Stimulated activated CD4-positive, alpha-beta T cell treated with anti-CD3 and anti-CD28 coated beads, Interleukin-4, amount 100 ng/mL, for 1 hour (primary cell): ENCODE measurements around the gene EIF4H.
"Not testable (repeated sequence)": the region's sequence is repeated elsewhere in the genome, so short reads cannot be mapped to it uniquely, and the experiment has no call there.

ENCODE experiments used
- DNase-seq: peaks from one replicate; pipeline ENCODE4 v3.0.0-alpha.2; 2020

The EIF4H gene

GRCh38 chr7:74173866-74174605 lies at the start of gene EIF4H:
EIF4H (plus strand) TSS chr7:74174356; CDS start chr7:74174384, 28 bp downstream.
- DNase-seq, result peak; percentile 97

- no peak for DNase-seq
These were observed 47.8 kb upstream of the EIF4H start for GRCh38 chr7:74126220-74126880.

- DNase-seq, result no peak
These were observed 44.3 kb upstream of the EIF4H start for GRCh38 chr7:74129887-74130286.

GRCh38 chr7:74130518-74130917 lies 43.6 kb upstream of the EIF4H start:
- DNase-seq, result no peak

GRCh38 chr7:74134117-74134620 lies 40.0 kb upstream of the EIF4H start:
- no peak for DNase-seq

GRCh38 chr7:74138334-74138867 lies 35.8 kb upstream of the EIF4H start:
- DNase-seq, result peak; percentile 13

- no peak for DNase-seq
These were observed 35.0 kb upstream of the EIF4H start for GRCh38 chr7:74138945-74139843.

GRCh38 chr7:74141705-74142104 lies 32.5 kb upstream of the EIF4H start:
- no peak for DNase-seq

- no peak for DNase-seq
These were observed 30.8 kb upstream of the EIF4H start for GRCh38 chr7:74143383-74143782.

GRCh38 chr7:74148491-74148890 lies 25.7 kb upstream of the EIF4H start:
- DNase-seq, result no peak

GRCh38 chr7:74149071-74149470 lies 25.1 kb upstream of the EIF4H start:
- no peak for DNase-seq

- no peak for DNase-seq
These were observed 24.6 kb upstream of the EIF4H start for GRCh38 chr7:74149603-74150002.

- no peak for DNase-seq
These were observed 20.4 kb upstream of the EIF4H start for GRCh38 chr7:74153736-74154135.

- DNase-seq, result no peak
These were observed 18.3 kb upstream of the EIF4H start for GRCh38 chr7:74155810-74156395.

GRCh38 chr7:74157605-74158004 lies 16.6 kb upstream of the EIF4H start:
- DNase-seq, result no peak

- no peak for DNase-seq
These were observed 9.1 kb upstream of the EIF4H start for GRCh38 chr7:74164985-74165456.

GRCh38 chr7:74165867-74166593 lies 8.1 kb upstream of the EIF4H start:
- DNase-seq, result no peak

- not testable (repeated sequence) for DNase-seq
These were observed 6.8 kb upstream of the EIF4H start for GRCh38 chr7:74167324-74167723.

GRCh38 chr7:74173074-74173473 lies 1.1 kb upstream of the EIF4H start:
- no peak for DNase-seq

GRCh38 chr7:74173491-74173865 lies 678 bp upstream of the EIF4H start:
- no peak for DNase-seq

GRCh38 chr7:74174606-74175082 lies 488 bp downstream of the EIF4H start:
- peak; percentile 42 for DNase-seq

- no peak for DNase-seq
These were observed 1.2 kb downstream of the EIF4H start for GRCh38 chr7:74175340-74175739.
